ENCODE results near the gene PIWIL4.
A peak's percentile ranks its signal among the peaks of the same experiment; 100 is the strongest.

Gene PIWIL4

DNA sequence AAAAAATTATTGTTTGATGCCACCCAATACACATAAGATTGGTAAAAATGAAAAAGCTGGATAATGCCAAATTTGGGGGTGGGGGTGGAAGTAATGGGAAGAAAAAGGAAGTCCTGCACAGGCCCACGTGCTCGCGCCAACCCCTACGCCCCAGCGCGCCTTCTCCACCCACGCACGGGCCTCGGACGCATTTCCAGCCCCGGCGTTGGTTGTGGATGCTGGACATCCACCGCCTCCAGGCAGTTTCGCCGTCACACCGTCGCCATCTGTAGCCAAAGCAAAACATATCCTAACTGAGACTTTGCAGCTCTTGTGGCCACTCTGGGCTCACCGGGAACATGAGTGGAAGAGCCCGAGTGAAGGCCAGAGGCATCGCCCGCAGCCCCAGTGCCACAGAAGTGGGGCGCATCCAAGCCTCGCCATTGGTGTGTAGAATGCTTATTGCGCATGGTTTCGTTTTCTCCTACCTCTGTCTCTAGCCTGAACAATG, at the start of gene PIWIL4:
Gene PIWIL4, plus strand, starts transcription at position 188 of the 490 bp plus-strand sequence. Its CDS starts 151 bp downstream, at position 339.
- DNase-seq (ENCODE audit: low read depth), result no peak

GRCh38 chr11:94518300-94518699, 48.9 kb upstream of the PIWIL4 start:
- no peak for DNase-seq (ENCODE audit: low read depth)

- DNase-seq (ENCODE audit: low read depth), result no peak
Measured at GRCh38 chr11:94519478-94520084, 47.6 kb upstream of the PIWIL4 start.

- no peak for DNase-seq (ENCODE audit: low read depth)
Measured at GRCh38 chr11:94521684-94522083, 45.5 kb upstream of the PIWIL4 start.

DNA sequence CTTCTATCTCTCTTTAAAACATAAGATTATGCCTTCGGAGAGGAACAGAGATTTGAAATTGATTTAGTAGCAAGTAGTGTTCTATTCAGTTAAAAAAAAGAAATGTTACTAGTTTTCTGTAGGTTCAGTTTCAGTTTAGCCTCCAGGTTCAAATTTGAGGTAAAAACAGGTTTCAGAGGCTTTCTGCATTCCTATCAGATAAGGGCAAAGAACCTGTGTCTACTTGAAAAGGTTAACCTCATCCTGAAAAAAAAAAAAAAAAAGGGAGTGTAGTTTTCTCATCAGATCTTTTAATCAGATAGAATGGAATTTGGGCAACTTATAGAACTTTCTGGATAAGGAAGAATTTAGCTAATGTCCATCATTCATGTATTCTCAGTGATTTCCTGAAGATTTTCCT, 42.8 kb upstream of the PIWIL4 start:
- DNase-seq (ENCODE audit: low read depth), result no peak

- no peak for DNase-seq (ENCODE audit: low read depth)
Measured at GRCh38 chr11:94525546-94526324, 41.4 kb upstream of the PIWIL4 start.

GRCh38 chr11:94526645-94527438, 40.3 kb upstream of the PIWIL4 start:
- DNase-seq (ENCODE audit: low read depth), result no peak

DNA sequence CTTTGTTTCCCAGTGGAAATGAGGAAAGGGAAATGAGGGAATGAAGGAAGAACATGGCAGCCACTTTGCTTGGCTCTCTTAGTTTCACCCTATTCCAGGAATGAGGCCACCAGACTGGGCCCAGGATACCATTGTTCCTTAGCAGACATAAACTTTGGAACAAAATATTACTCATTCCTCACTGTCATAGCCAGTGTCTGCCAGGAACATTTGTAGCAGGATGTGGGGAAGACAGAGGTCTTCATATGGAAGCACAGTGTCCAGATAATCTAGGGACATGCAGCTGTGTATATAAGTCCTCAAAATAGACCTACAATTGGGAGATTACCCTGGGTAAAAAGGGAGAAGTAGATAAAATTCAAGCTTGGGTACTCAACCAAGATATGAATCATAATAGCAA, 38.6 kb upstream of the PIWIL4 start:
- no peak for DNase-seq (ENCODE audit: low read depth)

DNA sequence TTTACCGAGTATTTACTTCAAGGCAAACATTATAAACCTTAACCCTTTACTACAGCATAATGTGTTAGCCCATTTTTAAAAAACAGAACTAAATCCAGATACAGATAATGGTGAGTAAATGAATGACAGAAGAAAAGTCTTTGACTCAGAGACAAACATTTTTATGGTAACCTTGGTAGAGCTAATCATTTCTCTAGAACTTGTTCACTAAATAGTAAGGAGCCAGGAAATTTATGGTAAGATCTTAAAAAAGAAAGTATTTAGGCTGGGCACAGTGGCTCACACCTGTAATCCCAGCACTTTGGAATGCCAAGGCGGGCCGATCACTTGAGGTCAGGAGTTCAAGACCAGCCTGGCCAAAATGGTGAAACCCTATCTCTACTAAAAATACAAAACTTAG, 35.0 kb upstream of the PIWIL4 start:
- DNase-seq (ENCODE audit: low read depth), result no peak

DNA sequence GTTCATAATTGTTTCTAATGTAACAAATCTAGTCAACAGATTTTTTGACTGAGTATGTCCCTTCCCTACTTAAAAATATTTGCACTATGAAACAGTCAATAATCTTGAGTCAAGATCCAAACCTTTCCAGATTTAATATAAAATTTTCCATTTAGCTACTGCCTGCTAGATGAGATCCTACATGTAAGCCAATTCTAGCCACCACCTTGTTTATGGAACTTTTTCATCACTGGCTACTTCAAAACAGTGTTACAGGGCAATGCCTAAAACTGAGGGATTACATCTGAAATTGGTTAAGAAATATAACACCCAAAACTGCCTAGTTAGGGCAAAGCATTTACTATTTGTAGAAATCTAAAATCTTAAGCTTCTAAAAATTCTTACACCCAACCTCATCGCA, 34.0 kb upstream of the PIWIL4 start:
- DNase-seq (ENCODE audit: low read depth), result no peak

DNA sequence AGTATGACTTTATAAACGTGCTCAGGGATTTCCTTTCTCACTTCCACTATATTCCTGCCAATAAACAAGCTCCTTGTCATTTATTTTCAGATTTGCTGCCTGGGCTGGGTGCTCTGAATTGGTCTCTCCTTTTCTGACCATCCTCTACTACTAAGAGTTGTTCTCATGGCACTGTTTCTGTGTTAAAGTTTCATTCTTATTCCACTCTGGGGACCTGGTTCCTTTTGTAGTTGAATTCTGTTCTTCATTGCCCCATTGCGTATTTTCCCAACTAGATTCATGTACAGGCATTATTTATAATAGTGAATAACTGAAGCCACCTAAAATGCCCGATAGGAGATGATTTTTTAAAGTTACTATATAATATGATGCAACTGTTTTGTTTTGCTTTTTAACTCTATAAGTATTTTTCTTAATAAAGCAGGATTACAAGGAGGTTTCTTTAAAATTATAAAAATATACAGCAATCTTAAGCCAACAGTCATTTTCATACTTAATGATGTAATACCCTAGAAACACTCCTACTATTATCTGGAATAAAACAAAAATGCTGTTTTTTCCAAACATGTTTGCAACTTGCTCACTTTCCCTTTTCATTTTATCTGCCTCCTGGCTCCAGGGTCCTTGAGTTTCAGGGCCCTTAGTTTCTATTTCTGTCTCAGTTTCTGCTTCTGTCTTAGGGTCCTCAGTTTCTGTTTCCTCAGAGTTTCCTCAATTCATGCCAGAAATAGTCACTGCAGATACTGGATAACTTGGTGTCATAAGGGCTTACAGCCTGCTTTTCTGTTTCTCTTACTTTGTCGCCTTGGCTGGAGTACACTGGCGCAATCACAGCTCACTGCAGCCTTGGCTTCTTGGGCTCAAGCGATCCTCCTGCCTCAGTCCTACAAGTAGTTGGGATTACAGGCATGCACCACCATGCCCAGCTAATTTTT, 33.2 kb upstream of the PIWIL4 start:
- DNase-seq (ENCODE audit: low read depth), result no peak

DNA sequence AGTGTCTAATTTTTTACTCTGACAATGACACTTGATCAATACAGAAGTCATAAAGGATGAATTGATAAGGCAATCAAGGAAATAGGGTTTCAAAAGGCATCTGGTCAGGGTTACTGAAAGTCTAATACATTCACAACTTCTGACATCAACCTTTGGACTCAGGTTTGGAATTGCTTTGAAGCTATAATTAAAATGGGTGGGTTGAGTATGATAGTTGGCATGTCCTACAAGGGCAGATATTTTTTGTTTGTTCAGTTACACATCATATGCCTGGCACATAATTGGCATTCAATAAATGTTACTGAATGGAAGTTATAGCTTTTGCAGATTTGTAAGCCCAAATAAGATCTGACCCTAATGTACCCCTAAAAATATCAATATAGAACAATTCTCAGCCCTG, 30.8 kb upstream of the PIWIL4 start:
- DNase-seq (ENCODE audit: low read depth), result no peak

- DNase-seq (ENCODE audit: low read depth), result no peak
Measured at GRCh38 chr11:94537031-94537600, 30.1 kb upstream of the PIWIL4 start.

- DNase-seq (ENCODE audit: low read depth), result no peak
Measured at GRCh38 chr11:94539420-94539819, 27.7 kb upstream of the PIWIL4 start.

DNA sequence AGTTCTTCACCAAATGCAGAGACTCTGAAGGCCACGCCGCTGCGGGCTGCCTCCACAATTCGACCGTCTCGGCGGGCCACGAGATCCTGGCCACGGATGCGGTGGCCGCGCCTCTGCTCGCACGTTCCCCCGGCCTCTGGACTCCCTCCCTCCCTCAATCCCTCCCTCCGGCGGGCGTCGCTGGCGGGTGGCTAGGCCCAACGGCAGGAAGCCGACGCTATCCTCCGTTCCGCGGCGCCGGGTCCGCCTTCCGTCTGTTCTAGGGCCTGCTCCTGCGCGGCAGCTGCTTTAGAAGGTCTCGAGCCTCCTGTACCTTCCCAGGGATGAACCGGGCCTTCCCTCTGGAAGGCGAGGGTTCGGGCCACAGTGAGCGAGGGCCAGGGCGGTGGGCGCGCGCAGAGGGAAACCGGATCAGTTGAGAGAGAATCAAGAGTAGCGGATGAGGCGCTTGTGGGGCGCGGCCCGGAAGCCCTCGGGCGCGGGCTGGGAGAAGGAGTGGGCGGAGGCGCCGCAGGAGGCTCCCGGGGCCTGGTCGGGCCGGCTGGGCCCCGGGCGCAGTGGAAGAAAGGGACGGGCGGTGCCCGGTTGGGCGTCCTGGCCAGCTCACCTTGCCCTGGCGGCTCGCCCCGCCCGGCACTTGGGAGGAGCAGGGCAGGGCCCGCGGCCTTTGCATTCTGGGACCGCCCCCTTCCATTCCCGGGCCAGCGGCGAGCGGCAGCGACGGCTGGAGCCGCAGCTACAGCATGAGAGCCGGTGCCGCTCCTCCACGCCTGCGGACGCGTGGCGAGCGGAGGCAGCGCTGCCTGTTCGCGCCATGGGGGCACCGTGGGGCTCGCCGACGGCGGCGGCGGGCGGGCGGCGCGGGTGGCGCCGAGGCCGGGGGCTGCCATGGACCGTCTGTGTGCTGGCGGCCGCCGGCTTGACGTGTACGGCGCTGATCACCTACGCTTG, 23.2 kb upstream of the PIWIL4 start, which contains the start of gene FUT4:
Gene FUT4, plus strand, starts transcription at position 227 of the 951 bp plus-strand sequence. Its CDS starts 213 bp downstream, at position 440.
- peak; percentile 46 for DNase-seq (ENCODE audit: low read depth)

GRCh38 chr11:94544646-94545263, 22.4 kb upstream of the PIWIL4 start:
- no peak for DNase-seq (ENCODE audit: low read depth)

DNA sequence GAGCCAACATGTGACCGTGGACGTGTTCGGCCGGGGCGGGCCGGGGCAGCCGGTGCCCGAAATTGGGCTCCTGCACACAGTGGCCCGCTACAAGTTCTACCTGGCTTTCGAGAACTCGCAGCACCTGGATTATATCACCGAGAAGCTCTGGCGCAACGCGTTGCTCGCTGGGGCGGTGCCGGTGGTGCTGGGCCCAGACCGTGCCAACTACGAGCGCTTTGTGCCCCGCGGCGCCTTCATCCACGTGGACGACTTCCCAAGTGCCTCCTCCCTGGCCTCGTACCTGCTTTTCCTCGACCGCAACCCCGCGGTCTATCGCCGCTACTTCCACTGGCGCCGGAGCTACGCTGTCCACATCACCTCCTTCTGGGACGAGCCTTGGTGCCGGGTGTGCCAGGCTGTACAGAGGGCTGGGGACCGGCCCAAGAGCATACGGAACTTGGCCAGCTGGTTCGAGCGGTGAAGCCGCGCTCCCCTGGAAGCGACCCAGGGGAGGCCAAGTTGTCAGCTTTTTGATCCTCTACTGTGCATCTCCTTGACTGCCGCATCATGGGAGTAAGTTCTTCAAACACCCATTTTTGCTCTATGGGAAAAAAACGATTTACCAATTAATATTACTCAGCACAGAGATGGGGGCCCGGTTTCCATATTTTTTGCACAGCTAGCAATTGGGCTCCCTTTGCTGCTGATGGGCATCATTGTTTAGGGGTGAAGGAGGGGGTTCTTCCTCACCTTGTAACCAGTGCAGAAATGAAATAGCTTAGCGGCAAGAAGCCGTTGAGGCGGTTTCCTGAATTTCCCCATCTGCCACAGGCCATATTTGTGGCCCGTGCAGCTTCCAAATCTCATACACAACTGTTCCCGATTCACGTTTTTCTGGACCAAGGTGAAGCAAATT, 21.7 kb upstream of the PIWIL4 start:
- no peak for DNase-seq (ENCODE audit: low read depth)

GRCh38 chr11:94546162-94546470, 21.1 kb upstream of the PIWIL4 start:
- no peak for DNase-seq (ENCODE audit: low read depth)

DNA sequence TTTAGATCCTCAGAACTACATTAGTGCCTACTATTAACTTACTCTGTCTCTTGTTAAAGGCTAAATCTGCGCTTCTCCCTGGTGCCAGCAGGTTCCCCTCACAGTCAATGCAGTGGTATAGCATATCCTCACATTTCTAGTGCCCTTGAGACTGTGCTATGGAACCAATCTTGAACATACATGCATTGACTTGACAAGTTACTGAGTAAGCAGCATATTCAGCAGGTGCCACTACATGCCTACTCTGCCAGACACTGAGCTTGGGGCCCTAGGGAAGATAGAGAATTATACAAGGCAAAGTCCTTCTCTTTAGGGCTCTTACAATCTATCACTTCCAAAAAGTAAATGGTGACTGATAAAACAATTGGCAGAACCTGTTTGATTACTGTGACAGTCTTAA, 20.3 kb upstream of the PIWIL4 start:
- no peak for DNase-seq (ENCODE audit: low read depth)
